ENCODE results near the gene VSIR. TPM values are rescaled to one million over a fixed set of nuclear protein-coding genes. Genes with fewer than 3 reads are reported as not detected.
A peak's percentile ranks its signal among the peaks of the same experiment; 100 is the strongest.

Gene VSIR
- total and polyA plus RNA-seq, 9 of the 15 experiments (the other 6 are each of a cell fraction or from before 2014, with no cell fraction given) = 0.14 to 20.5 (median 9.3) TPM

- TF ChIP-seq KAT2B (IDR thresholded peaks at IDR 0.05; ENCODE audit: low read depth, low read length) = no peak
- TF ChIP-seq CREM (IDR thresholded peaks at IDR 0.05; ENCODE audit: low read depth) = peak; percentile 66
- peak; percentile 58; the same call in 1 of the 2 replicates for TF ChIP-seq EP400 (IDR thresholded peaks at IDR 0.05)
- no peak for TF ChIP-seq NFYB (IDR thresholded peaks at IDR 0.05; ENCODE audit: extremely low read depth, insufficient read length)
- TF ChIP-seq HNRNPK (IDR thresholded peaks at IDR 0.05; ENCODE audit: low read depth, low read length, poor library complexity, severe bottlenecking) = no peak
- no peak for TF ChIP-seq ILF3 (IDR thresholded peaks at IDR 0.05; ENCODE audit: borderline replicate concordance)
- peak; percentile 66 for TF ChIP-seq FOSL1 (tag; conservative IDR thresholded peaks at IDR 0.05)
- TF ChIP-seq ZNF175 (CRISPR knock-in tag; IDR thresholded peaks at IDR 0.05; ENCODE audit: low read depth) = peak; percentile 96
- TF ChIP-seq HSF4 (CRISPR knock-in tag; IDR thresholded peaks at IDR 0.05; ENCODE audit: borderline replicate concordance) = 0 out of 2 replicates have a peak, but pooled peaks have one; percentile 36
- no peak for TF ChIP-seq RUNX1 (IDR thresholded peaks at IDR 0.05; ENCODE audit: low read depth)
- TF ChIP-seq HDAC8 (tag; IDR thresholded peaks at IDR 0.05) = peak; percentile 90
- TF ChIP-seq, protein P1, sequence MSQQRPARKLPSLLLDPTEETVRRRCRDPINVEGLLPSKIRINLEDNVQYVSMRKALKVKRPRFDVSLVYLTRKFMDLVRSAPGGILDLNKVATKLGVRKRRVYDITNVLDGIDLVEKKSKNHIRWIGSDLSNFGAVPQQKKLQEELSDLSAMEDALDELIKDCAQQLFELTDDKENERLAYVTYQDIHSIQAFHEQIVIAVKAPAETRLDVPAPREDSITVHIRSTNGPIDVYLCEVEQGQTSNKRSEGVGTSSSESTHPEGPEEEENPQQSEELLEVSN (IDR thresholded peaks at IDR 0.05; ENCODE audit: borderline replicate concordance in 1 of 2, extremely low read depth in 1 of 2, insufficient read depth in 1 of 2, insufficient read length in 1 of 2, low read depth in 1 of 2, low read length in 1 of 2, poor library complexity in 1 of 2, severe bottlenecking in 1 of 2) = no peak
- no peak for TF ChIP-seq THAP12 (CRISPR knock-in tag; IDR thresholded peaks at IDR 0.05)
- TF ChIP-seq PTBP1 (IDR thresholded peaks at IDR 0.05; ENCODE audit: low read depth, low read length) = no peak
- TF ChIP-seq, protein P2, sequence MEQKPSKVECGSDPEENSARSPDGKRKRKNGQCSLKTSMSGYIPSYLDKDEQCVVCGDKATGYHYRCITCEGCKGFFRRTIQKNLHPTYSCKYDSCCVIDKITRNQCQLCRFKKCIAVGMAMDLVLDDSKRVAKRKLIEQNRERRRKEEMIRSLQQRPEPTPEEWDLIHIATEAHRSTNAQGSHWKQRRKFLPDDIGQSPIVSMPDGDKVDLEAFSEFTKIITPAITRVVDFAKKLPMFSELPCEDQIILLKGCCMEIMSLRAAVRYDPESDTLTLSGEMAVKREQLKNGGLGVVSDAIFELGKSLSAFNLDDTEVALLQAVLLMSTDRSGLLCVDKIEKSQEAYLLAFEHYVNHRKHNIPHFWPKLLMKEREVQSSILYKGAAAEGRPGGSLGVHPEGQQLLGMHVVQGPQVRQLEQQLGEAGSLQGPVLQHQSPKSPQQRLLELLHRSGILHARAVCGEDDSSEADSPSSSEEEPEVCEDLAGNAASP (IDR thresholded peaks at IDR 0.05) = no peak
- TF ChIP-seq EWSR1 (IDR thresholded peaks at IDR 0.05; ENCODE audit: borderline replicate concordance, low read depth, partially characterized antibody) = no peak
- peak; percentile 91; the same call in 1 of the 2 replicates for TF ChIP-seq SMARCE1 (IDR thresholded peaks at IDR 0.05)
- peak; percentile 74 for TF ChIP-seq SMAD4 (CRISPR knock-in tag; conservative IDR thresholded peaks at IDR 0.05)
- peak; percentile 18; the same call in 1 of the 2 replicates for TF ChIP-seq HIVEP1 (CRISPR knock-in tag; IDR thresholded peaks at IDR 0.05)
- 0 out of 2 replicates have a peak, but pooled peaks have one; percentile 21 for TF ChIP-seq MAFG (tag; conservative IDR thresholded peaks at IDR 0.05)
- TF ChIP-seq KDM1A (IDR thresholded peaks at IDR 0.05) = peak in 1 of 2 experiments; percentile 23; a peak in 1 of 4 replicates
These were observed 20.0 kb downstream of the VSIR start (continued) for GRCh38 chr10:71753091-71753959.
